Smooth muscle cell (in vitro differentiated cells): Measurements from ENCODE around the gene STEAP1B. TPM values are rescaled to one million over a fixed set of nuclear protein-coding genes. Genes with fewer than 3 reads are reported as not detected.

Experiments used
- DNase-seq: peaks from one replicate; lab custom pipeline; 2025; ENCODE audit not compliant: unreplicated experiment; lab: John Stamatoyannopoulos, UW
- H2AFZ ChIP-seq: fragments of 200-600 bp; sonication (generic); 2 replicates; pipeline ENCODE4 v1.6.0; 2016; ENCODE audit warnings: antibody characterized with exemption, low read depth, mild to moderate bottlenecking
- H3F3A ChIP-seq: fragments of 200-600 bp; sonication (generic); 2 replicates; pipeline ENCODE4 v1.6.0; 2017; ENCODE audit warnings: antibody characterized with exemption, low read depth
- H3K27ac ChIP-seq: fragments of 200-600 bp; sonication (generic); 2 replicates; pipeline ENCODE4 v1.5.1; 2016; ENCODE audit warnings: low read depth, mild to moderate bottlenecking
- H3K27me3 ChIP-seq: fragments of 200-600 bp; sonication (generic); 2 replicates; pipeline ENCODE4 v1.6.1; 2016; ENCODE audit warnings: low read depth, mild to moderate bottlenecking
- H3K36me3 ChIP-seq: fragments of 200-600 bp; sonication (generic); 2 replicates; pipeline ENCODE4 v1.5.1; 2016; ENCODE audit warnings: low read depth
- H3K4me1 ChIP-seq: fragments of 200-600 bp; sonication (generic); 2 replicates; pipeline ENCODE4 v1.5.1; 2016; ENCODE audit warnings: low read depth
- H3K4me2 ChIP-seq: fragments of 200-600 bp; sonication (generic); 2 replicates; pipeline ENCODE4 v1.6.0; 2016; ENCODE audit warnings: mild to moderate bottlenecking
- H3K4me3 ChIP-seq: fragments of 200-600 bp; sonication (generic); 2 replicates; pipeline ENCODE4 v1.5.1; 2016; ENCODE audit warnings: mild to moderate bottlenecking
- H3K79me2 ChIP-seq: fragments of 200-600 bp; sonication (generic); 2 replicates; pipeline ENCODE4 v1.6.0; 2016; ENCODE audit warnings: low read depth, mild to moderate bottlenecking
- H3K9ac ChIP-seq: fragments of 200-600 bp; sonication (generic); 2 replicates; pipeline ENCODE4 v1.6.0; 2016; ENCODE audit warnings: low read depth
- H3K9me3 ChIP-seq: fragments of 200-600 bp; sonication (generic); replicated peaks from 2 replicates; pipeline ENCODE4 v1.5.1; 2016; ENCODE audit warnings: low read depth
- H4K20me1 ChIP-seq: fragments of 200-600 bp; sonication (generic); 2 replicates; pipeline ENCODE4 v1.6.0; 2016; ENCODE audit warnings: low read depth
- WGBS: methylation state at CpG from one replicate; pipeline ENCODE4 v1.1.7; 2016; ENCODE audit warnings: low lambda C conversion rate; 5-methylcytosine and 5-hydroxymethylcytosine counted together
- polyA plus RNA-seq: library from polyadenylated mRNA; unstranded; fragments of >200 nt; fragmentation: Nextera tagmentation; extraction: Ambion mirVana; gene quantifications from 2 replicates; pipeline ENCODE4 v1.2.1, GENCODE V29; 2016
- total RNA-seq: library from RNA; depleted of rRNA; stranded (reverse); fragments of >200 nt; gene quantifications from 2 replicates; pipeline ENCODE4 v1.2.3, GENCODE V29; 2014
- TF ChIP-seq, protein P1 (sequence below): fragments of 200-600 bp; sonication (generic); IDR thresholded peaks from 2 replicates; pipeline ENCODE4 v1.5.1; 2017; ENCODE audit warnings: borderline replicate concordance, mild to moderate bottlenecking, antibody characterized with exemption; ENCODE audit not compliant: insufficient read depth, poor library complexity, severe bottlenecking

Gene STEAP1B
- total and polyA plus RNA-seq, 2 experiments from 2014 or later = 0.40 TPM; not detected in 1

DNA sequence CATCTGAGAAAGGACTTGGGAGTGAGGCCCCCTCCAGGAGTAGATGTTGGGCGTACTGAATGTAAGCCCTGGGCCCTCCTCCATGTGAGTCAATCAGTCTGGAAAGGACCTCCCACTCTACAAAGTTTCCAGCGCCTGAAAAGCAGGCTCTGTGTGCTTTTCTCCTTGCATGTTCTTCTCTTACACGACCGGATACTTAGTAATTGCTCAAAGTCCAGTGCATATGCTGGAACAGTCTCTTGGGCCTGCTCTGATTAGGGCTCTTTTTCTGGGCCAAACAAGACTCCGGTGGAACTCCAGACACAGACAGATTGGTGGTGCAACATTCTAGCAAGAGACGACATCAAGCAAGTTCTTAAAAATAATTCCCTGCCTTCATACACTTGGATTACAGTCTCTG, 104.8 kb downstream of the STEAP1B start:
- DNase-seq = no peak
- TF ChIP-seq, protein P1, sequence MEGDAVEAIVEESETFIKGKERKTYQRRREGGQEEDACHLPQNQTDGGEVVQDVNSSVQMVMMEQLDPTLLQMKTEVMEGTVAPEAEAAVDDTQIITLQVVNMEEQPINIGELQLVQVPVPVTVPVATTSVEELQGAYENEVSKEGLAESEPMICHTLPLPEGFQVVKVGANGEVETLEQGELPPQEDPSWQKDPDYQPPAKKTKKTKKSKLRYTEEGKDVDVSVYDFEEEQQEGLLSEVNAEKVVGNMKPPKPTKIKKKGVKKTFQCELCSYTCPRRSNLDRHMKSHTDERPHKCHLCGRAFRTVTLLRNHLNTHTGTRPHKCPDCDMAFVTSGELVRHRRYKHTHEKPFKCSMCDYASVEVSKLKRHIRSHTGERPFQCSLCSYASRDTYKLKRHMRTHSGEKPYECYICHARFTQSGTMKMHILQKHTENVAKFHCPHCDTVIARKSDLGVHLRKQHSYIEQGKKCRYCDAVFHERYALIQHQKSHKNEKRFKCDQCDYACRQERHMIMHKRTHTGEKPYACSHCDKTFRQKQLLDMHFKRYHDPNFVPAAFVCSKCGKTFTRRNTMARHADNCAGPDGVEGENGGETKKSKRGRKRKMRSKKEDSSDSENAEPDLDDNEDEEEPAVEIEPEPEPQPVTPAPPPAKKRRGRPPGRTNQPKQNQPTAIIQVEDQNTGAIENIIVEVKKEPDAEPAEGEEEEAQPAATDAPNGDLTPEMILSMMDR = no peak

DNA sequence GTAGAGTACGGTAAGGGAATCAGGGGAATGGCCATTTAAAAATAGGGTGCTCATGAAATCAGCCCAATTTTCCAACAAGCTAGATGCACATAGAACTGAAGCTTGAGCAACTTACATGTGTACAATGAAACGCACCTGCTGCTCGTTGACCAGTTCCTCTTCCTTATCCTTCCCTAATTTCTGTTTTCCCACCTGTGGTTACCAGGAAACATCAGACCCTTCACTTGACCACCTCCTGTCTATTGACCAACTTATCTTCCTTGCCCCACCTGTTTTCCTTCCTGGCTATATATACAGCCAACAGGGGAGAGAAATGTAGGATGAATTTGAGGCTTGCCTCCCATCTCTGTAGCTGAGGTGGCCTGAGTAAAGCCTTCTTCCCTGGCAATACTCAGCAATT, 105.2 kb downstream of the STEAP1B start:
- no peaks in the 10 kb centered on the region for H4K20me1 ChIP-seq
- no peak overlapping the region for H3K4me2 ChIP-seq
- no peaks in the 10 kb centered on the region for H3K27me3 ChIP-seq
- no peaks in the 10 kb centered on the region for H3F3A ChIP-seq
- DNase-seq = no peak
- no peaks in the 10 kb centered on the region for H3K9me3 ChIP-seq
- no peak overlapping the region for H3K4me3 ChIP-seq
- H3K36me3 ChIP-seq = no peaks in the 10 kb centered on the region
- 94% methylated on average over 3 of the region's 3 CpGs for whole genome bisulfite sequencing
- TF ChIP-seq, protein P1 = no peak
- no peak overlapping the region for H2AFZ ChIP-seq
- H3K27ac ChIP-seq = no peak overlapping the region
- H3K9ac ChIP-seq = no peak overlapping the region
- H3K4me1 ChIP-seq = peaks cover 7% of the 10 kb centered on the region
- no peaks in the 10 kb centered on the region for H3K79me2 ChIP-seq

More for the DNA sequence above, 104.8 kb downstream of the STEAP1B start:
- no peak overlapping the region for H3K9ac ChIP-seq
- no peak overlapping the region for H3K27ac ChIP-seq
- peaks cover 7% of the 10 kb centered on the region for H3K4me1 ChIP-seq
- no peak overlapping the region for H3K4me3 ChIP-seq
- no peaks in the 10 kb centered on the region for H3K9me3 ChIP-seq
- H2AFZ ChIP-seq = no peak overlapping the region
- no peaks in the 10 kb centered on the region for H3K79me2 ChIP-seq
- no peaks in the 10 kb centered on the region for H3K36me3 ChIP-seq
- no peak overlapping the region for H3K4me2 ChIP-seq
- WGBS = 76% methylated on average over 5 of the region's 6 CpGs
- no peaks in the 10 kb centered on the region for H3F3A ChIP-seq
- H3K27me3 ChIP-seq = no peaks in the 10 kb centered on the region
- no peaks in the 10 kb centered on the region for H4K20me1 ChIP-seq

DNA sequence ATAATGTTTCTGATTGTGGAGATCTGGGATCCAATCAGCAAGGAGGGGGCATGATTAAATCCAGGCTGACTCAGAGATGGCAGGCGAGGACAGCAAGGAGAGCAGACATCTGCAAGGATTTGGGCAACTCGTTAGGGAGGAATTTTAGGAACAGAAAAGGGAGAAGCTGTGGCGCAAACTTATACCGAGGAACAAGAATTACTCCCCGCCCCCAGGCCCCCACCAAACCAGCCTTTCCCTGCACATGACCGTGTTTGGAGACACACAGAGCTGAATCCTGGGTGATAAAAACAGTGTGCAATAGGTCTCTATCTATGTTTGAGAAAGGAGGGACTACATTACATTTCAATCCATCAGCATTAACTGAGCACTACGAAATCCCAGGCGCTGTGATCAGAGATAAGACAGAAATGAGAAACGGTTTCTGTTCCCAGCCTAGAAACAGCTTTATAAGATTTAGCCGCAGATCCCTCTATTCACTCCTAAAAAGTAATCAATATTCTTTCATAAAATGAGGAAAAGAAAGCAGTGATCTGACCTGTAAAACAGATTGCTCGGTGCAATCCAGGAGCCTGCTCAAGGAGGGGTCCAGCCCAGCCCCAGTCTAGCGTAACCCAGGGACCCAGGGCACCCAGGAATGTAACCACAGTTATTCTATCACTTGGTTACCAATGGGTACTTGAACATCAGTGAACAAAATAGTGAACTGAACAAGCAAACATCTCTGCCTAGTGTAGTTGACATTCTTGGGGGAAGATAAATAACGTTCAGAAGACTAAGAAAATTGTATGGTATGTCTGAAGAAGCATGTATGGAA, 105.9 kb downstream of the STEAP1B start:
- TF ChIP-seq, protein P1 = no peak
- Histone ChIP-seq H4K20me1 (no peaks in the 10 kb centered on the region), H3K27ac (no peak overlapping the region), H3K4me3 (no peak overlapping the region), H3K9me3 (no peaks in the 10 kb centered on the region), H2AFZ (no peak overlapping the region), H3K79me2 (no peaks in the 10 kb centered on the region), H3K4me1 (peaks cover 7% of the 10 kb centered on the region), H3K27me3 (no peaks in the 10 kb centered on the region), H3F3A (no peaks in the 10 kb centered on the region), H3K36me3 (no peaks in the 10 kb centered on the region), H3K9ac (no peak overlapping the region), H3K4me2 (peak overlapping the region; percentile 50)
- no peak for DNase-seq
- WGBS = 52% methylated on average over 13 of the region's 13 CpGs

DNA sequence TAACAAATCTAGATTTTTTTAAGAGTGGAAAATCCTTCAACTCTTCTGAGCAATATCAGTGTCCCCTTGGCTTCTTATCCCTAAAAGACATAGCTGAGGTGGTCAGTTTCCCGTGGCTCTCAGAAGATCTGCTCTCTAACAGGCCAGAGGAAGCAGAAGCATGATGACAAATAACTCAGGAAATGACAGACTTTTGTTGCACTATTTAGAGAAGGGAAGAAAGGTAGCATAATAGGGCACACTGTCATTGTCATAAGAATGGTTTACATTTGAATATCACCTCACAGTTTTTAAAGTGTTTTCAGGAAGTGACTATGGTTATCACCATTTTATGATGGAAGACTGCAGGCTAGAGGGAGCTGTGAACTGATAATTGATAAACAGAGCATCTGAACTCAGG, 109.5 kb downstream of the STEAP1B start:
- Histone ChIP-seq H3K27ac (no peak overlapping the region), H4K20me1 (no peaks in the 10 kb centered on the region), H3K4me2 (no peak overlapping the region), H3K36me3 (no peaks in the 10 kb centered on the region), H3K9me3 (no peaks in the 10 kb centered on the region), H3K4me3 (no peak overlapping the region), H3K79me2 (no peaks in the 10 kb centered on the region), H3K4me1 (peaks cover 7% of the 10 kb centered on the region), H3F3A (no peaks in the 10 kb centered on the region), H3K9ac (no peak overlapping the region), H2AFZ (no peak overlapping the region), H3K27me3 (no peaks in the 10 kb centered on the region)
- 71% methylated on average over 1 of the region's 1 CpG for WGBS
- TF ChIP-seq, protein P1 = no peak
- no peak for DNase-seq
